ENCODE measurements around the gene CEMP1. TPM values are rescaled to one million over a fixed set of nuclear protein-coding genes. Genes with fewer than 3 reads are reported as not detected.

Gene CEMP1
- polyA plus RNA-seq, 10 donors, result 0.15 to 3.3 (median 1.7) TPM; not detected in 2

DNA sequence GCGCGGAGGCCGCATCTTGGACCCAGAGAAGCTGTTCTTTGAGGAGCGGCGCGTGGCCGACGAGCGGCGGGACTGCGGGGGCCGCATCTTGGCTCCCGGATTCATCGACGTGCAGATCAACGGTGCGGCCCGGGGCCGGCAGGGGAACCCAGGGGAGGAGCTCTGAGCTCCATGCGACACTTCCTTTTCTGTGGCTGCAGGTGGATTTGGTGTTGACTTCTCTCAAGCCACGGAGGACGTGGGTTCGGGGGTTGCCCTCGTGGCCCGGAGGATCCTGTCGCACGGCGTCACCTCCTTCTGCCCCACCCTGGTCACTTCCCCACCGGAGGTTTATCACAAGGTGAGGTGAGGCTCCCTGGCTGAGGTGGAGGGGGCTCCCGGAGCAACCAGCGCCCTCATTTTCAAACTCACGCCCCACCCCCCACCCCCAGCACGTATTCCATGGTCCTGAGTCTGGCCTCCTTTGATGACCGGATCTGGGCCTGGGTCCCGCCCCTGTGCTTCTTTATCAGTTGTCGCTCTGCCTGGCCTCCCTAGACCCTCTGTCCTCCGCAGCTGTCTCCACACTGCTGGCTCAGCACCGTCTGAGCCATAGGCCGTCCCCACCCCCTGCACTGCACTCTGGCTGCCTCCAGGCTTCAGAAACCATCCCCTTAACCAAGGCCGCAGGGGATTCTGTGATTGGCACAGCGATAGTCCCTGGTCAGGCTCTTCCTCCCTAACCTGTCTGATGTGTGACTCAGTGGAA, 10.2 kb downstream of the CEMP1 start:
- DNase-seq, result no peak

DNA sequence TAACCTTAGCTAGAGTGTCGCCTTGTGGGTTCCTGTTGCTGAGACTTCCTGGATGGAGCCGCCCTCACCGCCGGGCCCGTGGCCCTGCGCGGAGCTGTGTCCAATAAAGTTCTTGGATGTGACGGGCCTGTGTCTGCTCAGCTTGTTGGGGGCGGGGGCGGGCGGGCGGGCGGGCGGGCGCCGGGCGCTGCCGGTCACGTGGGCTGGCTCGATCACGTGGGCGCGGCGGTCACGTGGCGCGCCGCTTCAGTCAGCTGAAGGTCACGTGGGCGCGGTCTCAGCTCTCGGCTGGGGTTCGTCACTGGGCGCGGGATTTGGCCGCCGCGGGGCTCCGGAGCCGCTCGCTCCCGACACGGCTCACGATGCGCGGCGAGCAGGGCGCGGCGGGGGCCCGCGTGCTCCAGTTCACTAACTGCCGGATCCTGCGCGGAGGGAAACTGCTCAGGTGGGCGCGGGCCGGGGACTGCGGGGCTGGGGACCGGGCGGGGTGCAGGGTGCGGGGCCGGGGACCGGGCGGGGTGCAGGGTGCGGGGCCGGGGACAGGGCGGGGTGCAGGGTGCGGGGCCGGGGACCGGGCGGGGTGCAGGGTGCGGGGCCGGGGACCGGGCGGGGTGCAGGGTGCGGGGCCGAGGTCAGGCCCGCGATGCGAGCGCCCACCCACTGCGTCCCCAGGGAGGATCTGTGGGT, 11.0 kb downstream of the CEMP1 start, which contains the start of gene AMDHD2:
AMDHD2 (plus strand) TSS at position 275 of the 687 bp plus-strand sequence; CDS start at position 363, 88 bp downstream.
- peak; percentile 88 to 97 (median 93) for DNase-seq

DNA sequence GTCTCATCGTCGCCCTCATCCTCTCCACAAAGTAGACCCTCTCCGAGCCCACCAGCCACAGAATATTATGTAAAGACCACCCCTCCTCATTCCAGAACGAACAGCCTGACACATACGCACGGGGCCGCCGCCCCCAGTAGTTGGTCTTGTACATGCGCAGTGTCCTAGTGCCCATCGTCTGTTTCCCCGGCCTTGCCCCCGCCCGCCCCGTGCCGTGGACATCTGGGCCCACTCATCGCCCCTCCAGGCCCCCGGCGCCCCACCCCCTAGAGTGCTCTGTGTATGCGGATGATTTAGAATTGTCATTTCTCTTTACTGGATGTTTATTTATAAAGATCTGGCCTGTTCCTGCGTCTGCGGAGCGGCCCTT, 11.5 kb downstream of the CEMP1 start:
- DNase-seq, result no peak

DNA sequence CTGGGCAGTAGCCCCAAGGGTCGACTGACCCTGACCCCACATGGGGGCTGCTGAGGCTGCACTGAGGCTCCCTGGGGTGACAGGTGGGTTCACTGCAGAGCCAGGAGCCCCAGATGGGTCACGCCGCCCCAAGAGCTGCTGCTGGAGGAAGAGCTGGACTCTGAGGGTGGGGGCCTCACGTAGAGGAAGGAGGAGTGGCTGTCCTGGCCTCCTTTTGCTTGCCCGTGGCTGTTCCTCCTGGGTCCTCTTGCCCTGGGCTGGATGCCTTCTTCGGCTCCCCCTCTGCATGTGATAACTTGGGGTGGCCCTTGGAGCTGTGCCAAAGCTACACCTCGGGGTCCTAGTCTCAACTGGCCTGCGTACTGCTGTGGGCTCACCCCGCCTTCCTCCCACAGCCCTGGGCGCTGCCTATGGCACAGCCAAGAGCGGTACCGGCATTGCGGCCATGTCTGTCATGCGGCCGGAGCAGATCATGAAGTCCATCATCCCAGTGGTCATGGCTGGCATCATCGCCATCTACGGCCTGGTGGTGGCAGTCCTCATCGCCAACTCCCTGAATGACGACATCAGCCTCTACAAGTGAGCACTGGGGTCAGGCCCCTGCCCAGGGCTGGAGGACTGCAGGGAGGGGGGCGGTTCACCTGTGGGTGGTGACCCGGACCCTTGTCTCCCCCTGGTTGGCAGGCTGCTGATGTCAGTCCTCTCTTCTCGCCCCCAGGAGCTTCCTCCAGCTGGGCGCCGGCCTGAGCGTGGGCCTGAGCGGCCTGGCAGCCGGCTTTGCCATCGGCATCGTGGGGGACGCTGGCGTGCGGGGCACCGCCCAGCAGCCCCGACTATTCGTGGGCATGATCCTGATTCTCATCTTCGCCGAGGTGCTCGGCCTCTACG, 12.1 kb downstream of the CEMP1 start:
- no peak for DNase-seq

- no peak for DNase-seq
These were observed 13.1 kb downstream of the CEMP1 start for GRCh38 chr16:2517954-2518605.

DNA sequence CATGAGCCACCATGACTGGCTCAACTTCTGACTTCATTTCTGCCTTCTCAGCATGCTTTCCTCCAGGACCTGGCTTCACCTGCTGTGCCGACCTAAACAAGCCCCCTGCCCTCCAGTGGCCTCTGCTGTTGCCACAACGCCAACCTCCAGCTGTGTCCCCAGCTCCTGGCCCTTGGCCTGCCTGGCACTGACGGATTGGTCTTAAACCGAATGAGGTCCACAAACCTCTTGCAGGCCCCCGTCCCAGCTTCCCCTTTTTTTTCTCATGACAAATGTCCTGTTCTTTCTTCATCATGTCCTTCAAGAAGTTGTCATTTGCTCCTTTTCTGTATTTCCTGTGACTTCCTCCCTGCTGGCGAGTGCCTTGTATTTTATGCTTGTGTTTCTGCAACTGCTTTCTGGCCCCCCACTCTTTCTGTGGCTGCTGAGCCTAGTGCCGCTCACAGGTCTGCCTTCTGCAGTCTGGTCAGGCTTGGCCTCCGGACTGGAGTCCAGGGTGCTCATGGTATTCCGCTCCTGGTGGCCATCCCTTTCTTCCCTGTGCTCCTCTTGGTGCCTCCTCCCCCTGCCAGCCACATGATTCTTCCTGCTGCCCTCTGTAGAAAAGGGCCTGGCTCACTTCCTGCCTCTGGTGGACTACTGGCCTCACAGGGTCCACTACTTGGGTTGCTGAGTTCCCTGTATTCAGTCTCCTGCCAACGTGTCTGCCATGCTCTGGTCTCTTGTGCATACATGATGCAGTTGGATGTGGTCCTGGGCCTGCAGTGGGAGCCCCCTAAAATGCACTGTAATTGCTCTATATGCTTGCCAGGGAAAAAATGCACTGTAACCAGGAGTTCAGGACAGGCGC, 14.6 kb downstream of the CEMP1 start:
- no peak for DNase-seq

GRCh38 chr16:2515180-2515851, 15.9 kb downstream of the CEMP1 start:
- no peak for DNase-seq

- peak in 1 of 3 donors; percentile 46 for DNase-seq
These were observed 16.7 kb downstream of the CEMP1 start for GRCh38 chr16:2514333-2515179.

- DNase-seq, result peak; percentile 89 to 94 (median 93)
These were observed 17.5 kb downstream of the CEMP1 start, which contains the start of gene ATP6V0C for GRCh38 chr16:2513405-2514332. TSS of gene ATP6V0C (plus strand) at chr16:2513952. CDS start at chr16:2514104, 152 bp downstream.

- DNase-seq, result peak in 1 of 3 donors; percentile 42
These were observed 18.3 kb downstream of the CEMP1 start for GRCh38 chr16:2512735-2513404.

- no peak for DNase-seq
These were observed 19.0 kb downstream of the CEMP1 start for GRCh38 chr16:2511996-2512734.

GRCh38 chr16:2511128-2511800, 19.9 kb downstream of the CEMP1 start:
- peak in 1 of 3 donors; percentile 59 for DNase-seq

DNA sequence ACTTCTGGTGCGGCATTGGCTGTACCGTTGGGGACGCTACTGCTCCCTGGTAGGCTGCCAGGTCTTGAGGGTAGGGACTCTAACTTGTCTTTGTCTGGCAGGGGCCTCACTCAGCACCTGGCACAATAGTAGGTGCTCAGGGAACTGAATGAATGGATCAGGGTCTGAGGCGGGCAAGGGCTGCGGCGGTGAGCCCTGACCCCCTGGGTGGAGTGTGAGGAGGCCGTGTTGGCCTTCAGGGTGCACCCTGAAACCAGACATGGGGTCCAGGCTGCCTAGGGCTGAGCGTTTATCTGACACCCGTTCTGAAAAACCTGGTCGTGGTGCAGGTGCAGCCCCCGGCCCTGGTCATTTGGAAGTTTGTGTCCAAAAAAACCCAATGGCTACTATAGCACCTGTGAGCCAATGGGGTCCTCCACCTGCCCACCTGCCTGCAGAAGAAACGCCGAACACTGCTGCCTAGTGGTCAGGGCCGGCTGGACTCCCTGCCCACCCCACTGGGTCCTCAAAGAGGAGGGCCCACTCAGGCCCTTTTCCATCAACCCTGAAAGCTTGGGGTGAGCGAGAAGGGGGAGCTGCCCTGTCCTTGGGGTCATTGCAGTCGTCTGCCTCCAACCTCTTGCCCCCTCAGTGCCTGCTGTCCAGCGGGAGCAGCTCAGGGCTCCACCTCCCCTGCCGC, 22.3 kb downstream of the CEMP1 start:
- DNase-seq, result no peak

DNA sequence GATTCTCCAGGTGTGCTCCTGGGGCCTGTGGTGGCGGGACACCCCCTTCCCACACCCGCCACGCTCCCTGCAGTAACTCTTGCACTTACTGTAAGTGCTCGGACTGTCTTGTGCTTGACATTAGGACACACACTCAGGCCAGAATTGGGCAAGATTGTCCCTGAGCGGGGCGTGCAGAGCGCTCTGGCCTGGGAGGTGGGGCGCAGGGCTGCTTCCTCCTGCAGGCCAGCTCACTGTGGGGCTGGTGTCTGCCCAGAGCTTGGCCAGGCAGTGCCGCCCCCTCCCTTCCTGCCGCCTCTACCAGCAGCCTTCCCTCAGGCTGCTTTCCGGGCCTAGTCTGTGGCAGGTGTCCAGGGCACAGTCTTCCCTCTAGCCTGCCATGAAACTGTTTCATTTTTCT, 23.5 kb downstream of the CEMP1 start:
- DNase-seq, result no peak

GRCh38 chr16:2507052-2507659, 24.1 kb downstream of the CEMP1 start:
- DNase-seq, result peak in 1 of 3 donors; percentile 47
